Bone marrow (tissue), 2 donors: Measurements from ENCODE around the gene CPNE4.

ENCODE experiments used
- DNase-seq, 2 donors: peaks; one replicate each; lab custom pipeline; 2025; lab: John Stamatoyannopoulos, UW

Gene CPNE4

GRCh38 chr3:131694376-131694775 is 340.4 kb downstream of the CPNE4 start:
- no peak for DNase-seq

- DNase-seq = no peak
Measured at GRCh38 chr3:131692356-131692755, 342.5 kb downstream of the CPNE4 start.

GRCh38 chr3:131690800-131691199 is 344.0 kb downstream of the CPNE4 start:
- DNase-seq = no peak

GRCh38 chr3:131688370-131688769 is 346.4 kb downstream of the CPNE4 start:
- DNase-seq = no peak

- DNase-seq = no peak
Measured at GRCh38 chr3:131669600-131669999, 365.2 kb downstream of the CPNE4 start.

- no peak for DNase-seq
Measured at GRCh38 chr3:131658771-131659170, 376.0 kb downstream of the CPNE4 start.

GRCh38 chr3:131658115-131658514 is 376.7 kb downstream of the CPNE4 start:
- DNase-seq = no peak

- DNase-seq = no peak
Measured at GRCh38 chr3:131655070-131655690, 379.6 kb downstream of the CPNE4 start.

GRCh38 chr3:131645638-131646037 is 389.2 kb downstream of the CPNE4 start:
- no peak for DNase-seq

- no peak for DNase-seq
Measured at GRCh38 chr3:131636266-131636775, 398.5 kb downstream of the CPNE4 start.

- no peak for DNase-seq
Measured at GRCh38 chr3:131630807-131631206, 404.0 kb downstream of the CPNE4 start.

- DNase-seq = no peak
Measured at GRCh38 chr3:131630097-131630496, 404.7 kb downstream of the CPNE4 start.

- DNase-seq = no peak
Measured at GRCh38 chr3:131623431-131623830, 411.4 kb downstream of the CPNE4 start.

- DNase-seq = no peak
Measured at GRCh38 chr3:131622726-131623125, 412.1 kb downstream of the CPNE4 start.

GRCh38 chr3:131620977-131621376 is 413.8 kb downstream of the CPNE4 start:
- DNase-seq = no peak

GRCh38 chr3:131619821-131620220 is 415.0 kb downstream of the CPNE4 start:
- DNase-seq = no peak

- no peak for DNase-seq
Measured at GRCh38 chr3:131616719-131617118, 418.1 kb downstream of the CPNE4 start.

- DNase-seq = no peak
Measured at GRCh38 chr3:131612745-131613144, 422.1 kb downstream of the CPNE4 start.

GRCh38 chr3:131610174-131610573 is 424.6 kb downstream of the CPNE4 start:
- no peak for DNase-seq

- DNase-seq = no peak
Measured at GRCh38 chr3:131608741-131609140, 426.1 kb downstream of the CPNE4 start.

GRCh38 chr3:131608296-131608695 is 426.5 kb downstream of the CPNE4 start:
- no peak for DNase-seq

- DNase-seq = no peak
Measured at GRCh38 chr3:131605916-131606315, 428.9 kb downstream of the CPNE4 start.

GRCh38 chr3:131602011-131602779 is 432.6 kb downstream of the CPNE4 start:
- no peak for DNase-seq

GRCh38 chr3:131597816-131598215 is 437.0 kb downstream of the CPNE4 start:
- DNase-seq = no peak
